Activated naive CD4-positive, alpha-beta T cell treated with Interleukin-2 at 50 U/mL for 16 hours (primary cell): ENCODE data around the gene TXNDC17.
"Not testable (repeated sequence)": the region's sequence is repeated elsewhere in the genome, so short reads cannot be mapped to it uniquely, and the experiment has no call there.

Experiments
- DNase-seq: peaks from one replicate; pipeline ENCODE4 v3.0.0-alpha.2; 2020

Gene TXNDC17

GRCh38 chr17:6640536-6641246 lies at the start of gene TXNDC17, which contains the start of gene KIAA0753:
Gene TXNDC17 (plus strand): TSS chr17:6641060. CDS start chr17:6641083, 23 bp downstream.
Gene KIAA0753 (minus strand): TSS chr17:6640711. CDS start chr17:6635103, 5,608 bp downstream.
- DNase-seq = peak; percentile 92

- DNase-seq = no peak
Observed at GRCh38 chr17:6591599-6592158, 49.2 kb upstream of the TXNDC17 start.

GRCh38 chr17:6592173-6592572 lies 48.7 kb upstream of the TXNDC17 start:
- DNase-seq = no peak

- not testable (repeated sequence) for DNase-seq
Observed at GRCh38 chr17:6593371-6593770, 47.5 kb upstream of the TXNDC17 start.

DNA sequence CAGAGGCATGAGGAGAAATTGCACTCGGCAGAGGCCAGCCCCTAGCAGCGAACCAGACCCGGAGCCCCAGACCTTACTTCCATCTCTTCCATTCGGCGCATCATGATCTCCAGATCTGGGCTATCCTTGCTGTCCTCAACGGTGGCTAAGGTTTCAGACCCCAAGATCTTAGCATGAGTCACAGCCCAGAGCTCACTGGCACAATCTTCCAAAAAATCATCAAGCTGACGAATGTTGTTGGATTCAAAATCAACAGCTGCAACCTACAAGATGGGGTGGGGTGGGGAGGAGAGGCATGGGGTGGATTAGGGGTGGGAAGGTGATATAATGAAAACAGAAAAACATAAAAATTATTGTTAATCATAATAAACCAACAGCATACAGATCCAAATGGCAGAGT lies 44.8 kb upstream of the TXNDC17 start:
- DNase-seq = no peak

- DNase-seq = no peak
Observed at GRCh38 chr17:6596511-6596910, 44.3 kb upstream of the TXNDC17 start.

GRCh38 chr17:6596941-6597340 lies 43.9 kb upstream of the TXNDC17 start:
- DNase-seq = no peak

GRCh38 chr17:6597727-6598126 lies 43.1 kb upstream of the TXNDC17 start:
- DNase-seq = no peak

GRCh38 chr17:6599364-6599763 lies 41.5 kb upstream of the TXNDC17 start:
- DNase-seq = no peak

GRCh38 chr17:6602141-6602540 lies 38.7 kb upstream of the TXNDC17 start:
- no peak for DNase-seq

- no peak for DNase-seq
Observed at GRCh38 chr17:6603744-6604325, 37.0 kb upstream of the TXNDC17 start.

- DNase-seq = no peak
Observed at GRCh38 chr17:6605142-6605541, 35.7 kb upstream of the TXNDC17 start.

DNA sequence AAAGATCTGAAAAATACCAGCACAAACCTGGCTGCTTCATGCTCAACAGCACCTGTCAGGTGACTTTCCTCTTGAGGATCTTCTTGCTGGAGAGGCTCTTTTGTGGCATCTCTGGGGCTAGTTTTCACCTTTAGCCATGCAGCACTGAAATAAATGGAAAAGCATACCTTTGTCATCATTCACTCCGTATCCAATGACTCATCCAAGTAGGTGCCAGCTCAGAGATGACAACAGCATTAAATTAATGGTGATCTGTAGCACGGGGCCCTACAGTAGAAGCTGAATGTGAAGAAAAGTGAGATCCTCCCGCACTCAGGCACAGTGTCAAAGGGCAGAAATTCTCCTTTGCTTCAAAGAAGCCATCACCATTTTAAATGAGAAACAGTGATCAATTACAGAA lies 32.5 kb upstream of the TXNDC17 start:
- no peak for DNase-seq

DNA sequence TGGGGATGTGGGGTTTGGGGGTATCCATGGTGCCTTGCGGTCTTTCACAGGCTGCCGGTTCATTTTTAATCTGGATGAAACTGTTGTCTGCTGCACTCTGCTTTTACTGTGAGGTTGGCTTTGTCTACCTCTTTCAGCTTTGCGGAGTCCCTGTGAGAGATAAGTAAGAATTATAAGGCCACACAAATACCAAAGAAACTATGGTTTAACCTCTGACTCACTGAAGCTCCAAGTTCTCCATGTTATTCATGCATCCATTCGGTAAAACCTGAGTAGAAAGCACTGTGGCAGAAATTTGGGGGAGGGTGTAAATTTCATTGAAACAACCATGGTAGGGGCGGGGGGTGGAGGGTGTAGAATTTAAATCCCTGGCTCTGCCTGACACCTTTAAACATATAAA lies 30.8 kb upstream of the TXNDC17 start:
- DNase-seq = no peak

GRCh38 chr17:6611231-6611630 lies 29.6 kb upstream of the TXNDC17 start:
- no peak for DNase-seq

- DNase-seq = no peak
Observed at GRCh38 chr17:6623941-6624340, 16.9 kb upstream of the TXNDC17 start.

DNA sequence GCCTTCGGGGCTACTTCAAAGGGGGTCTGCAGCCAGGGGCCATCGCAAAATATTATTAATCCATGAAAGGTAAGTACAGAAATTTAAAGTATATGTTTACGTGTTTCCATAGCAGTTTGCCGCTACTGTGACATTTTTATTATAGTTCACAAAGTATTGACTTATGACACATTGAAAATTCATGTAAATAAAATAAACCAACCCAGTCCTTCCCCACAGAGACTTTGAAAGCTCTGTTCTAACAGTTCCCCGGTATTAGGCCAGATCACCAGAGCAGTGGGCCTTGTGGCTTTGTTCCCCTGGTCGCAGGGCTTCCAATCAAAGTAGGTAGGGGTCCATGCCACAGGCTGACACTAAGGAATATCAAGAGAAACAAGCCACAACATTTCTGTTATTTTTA lies 14.2 kb upstream of the TXNDC17 start:
- no peak for DNase-seq

DNA sequence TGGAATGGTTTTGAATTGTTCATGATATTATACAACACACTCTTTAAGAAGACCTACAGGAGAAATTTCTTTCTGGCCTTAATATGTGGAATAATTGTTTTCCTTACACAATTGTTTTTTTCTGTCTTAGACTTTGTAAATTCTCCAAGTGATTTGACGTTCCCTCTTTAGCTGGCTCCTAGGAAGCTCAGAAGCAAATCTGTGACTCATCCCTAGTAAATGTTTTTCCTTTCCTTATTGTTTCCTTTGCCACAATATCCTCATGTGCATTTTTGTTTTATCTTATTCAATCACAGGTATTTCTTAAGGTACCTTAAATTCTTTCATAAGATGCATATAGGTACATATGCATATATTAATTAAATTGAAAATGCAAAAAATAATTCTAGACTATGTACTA lies 13.8 kb upstream of the TXNDC17 start:
- DNase-seq = no peak

GRCh38 chr17:6630390-6630789 lies 10.5 kb upstream of the TXNDC17 start:
- no peak for DNase-seq

GRCh38 chr17:6632530-6632929 lies 8.3 kb upstream of the TXNDC17 start:
- no peak for DNase-seq

- DNase-seq = no peak
Observed at GRCh38 chr17:6633263-6633662, 7.6 kb upstream of the TXNDC17 start.

DNA sequence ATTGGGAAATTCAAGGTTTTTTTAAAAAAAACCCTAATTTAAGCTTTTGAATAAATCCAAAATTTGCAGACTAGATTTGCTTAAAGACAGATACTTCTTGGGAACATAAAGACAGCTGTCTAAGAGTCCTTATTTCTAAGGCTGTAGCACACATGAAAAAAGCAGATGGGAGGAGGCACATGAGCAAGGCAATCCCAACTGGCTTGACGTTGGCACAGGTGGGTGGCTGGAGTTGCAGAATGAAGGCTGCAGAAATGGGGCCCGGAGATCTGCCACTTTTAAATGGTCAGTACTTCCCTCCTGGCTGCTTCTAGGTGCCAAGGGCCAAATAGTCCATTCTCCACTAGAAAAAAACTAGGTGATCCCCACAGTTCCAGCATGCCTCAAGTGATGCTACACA lies 4.8 kb upstream of the TXNDC17 start:
- DNase-seq = no peak

GRCh38 chr17:6636616-6637457 lies 4.0 kb upstream of the TXNDC17 start:
- DNase-seq = no peak

- DNase-seq = no peak
Observed at GRCh38 chr17:6637458-6637840, 3.4 kb upstream of the TXNDC17 start.
